HCT116 (cell line): ENCODE measurements around the gene PRKCD. TPM values are rescaled to one million over a fixed set of nuclear protein-coding genes. Genes with fewer than 3 reads are reported as not detected.

ENCODE experiments used
- ATAC-seq: fragments of 200-7000 bp; cut with Tn5 transposase; 2 replicates; pipeline ENCODE4 v1.9.1; 2020; ENCODE audit warnings: mild to moderate bottlenecking, moderate library complexity
- BruUV-seq: library from RNA; stranded (reverse); fragments of 400-500 nt; replicated peaks from 2 replicates; lab custom pipeline; 2021; lab: Mats Ljungman, UMichigan
- CTCF ChIA-PET: fragments of 300-600 bp; sonication (Branson Sonifier 250); formaldehyde crosslinking; loops from one replicate; lab custom pipeline; 2021; ENCODE audit warnings: antibody characterized with exemption; lab: Charles Lee
- POLR2A ChIA-PET: fragments of 300-600, 350-600 bp; sonication (Branson Sonifier 250); formaldehyde crosslinking; loops from one replicate; lab custom pipeline; 2021; ENCODE audit warnings: antibody characterized with exemption; lab: Charles Lee
- RAD21 ChIA-PET, 2 experiments: fragments of 300-600 bp; sonication (Branson Sonifier 250); formaldehyde crosslinking; loops; one replicate each; lab custom pipeline; 2023; ENCODE audit warnings: low total read pairs in 2 of 2; ENCODE audit not compliant: uncharacterized antibody in 2 of 2, unreplicated experiment in 2 of 2, low non-redundant PET in 1 of 2; lab: Charles Lee
- DNase-seq: peaks from one replicate; pipeline ENCODE4 v3.0.0-alpha.2; 2010; ENCODE audit warnings: low read depth, low spot score
- H2AFZ ChIP-seq: fragments of 200-600 bp; shearing (Covaris generic), sonication (generic); 2 replicates; pipeline ENCODE4 v1.6.1; 2017; ENCODE audit warnings: low read depth, mixed run types, mixed read lengths, antibody characterized with exemption, low read length; ENCODE audit not compliant: poor library complexity, severe bottlenecking
- H3K27ac ChIP-seq: 2 replicates; pipeline ENCODE4 v1.5.1; 2012; ENCODE audit warnings: low read depth, low read length
- H3K27me3 ChIP-seq: fragments of 200-600 bp; sonication (generic); 2 replicates; pipeline ENCODE4 v1.6.1; 2016; ENCODE audit warnings: mixed run types, low read length, mixed read lengths; ENCODE audit not compliant: insufficient read depth
- H3K36me3 ChIP-seq, 2 experiments: fragments of 200-500 bp in 1 of 2; fragments of 200-600 bp in 1 of 2; sonication (Bioruptor generic) in 1 of 2; sonication (generic) in 1 of 2; 2 replicates each; pipeline versions ENCODE4 v1.5.1 to v1.6.1; 2014 to 2016; ENCODE audit warnings: low read length in 2 of 2, inconsistent platforms in 1 of 2, mixed read lengths in 1 of 2, mixed run types in 1 of 2; ENCODE audit not compliant: insufficient read depth in 2 of 2, control insufficient read depth in 1 of 2
- H3K4me1 ChIP-seq, 2 experiments: fragments of 200-600 bp in 1 of 2; sonication (generic) in 1 of 2; 2 replicates each; pipeline versions ENCODE4 v1.5.1 to v1.6.1; 2012 to 2017; ENCODE audit warnings: low read length in 2 of 2, inconsistent platforms in 1 of 2, mild to moderate bottlenecking in 1 of 2, mixed read lengths in 1 of 2, mixed run types in 1 of 2, moderate library complexity in 1 of 2; ENCODE audit not compliant: insufficient read depth in 2 of 2, control insufficient read depth in 1 of 2
- H3K4me2 ChIP-seq: fragments of 200-600 bp; sonication (generic); 2 replicates; pipeline ENCODE4 v1.6.1; 2017; ENCODE audit warnings: mixed run types, low read length, mixed read lengths
- H3K4me3 ChIP-seq, 2 experiments: fragments of 200-600 bp in 1 of 2; sonication (generic) in 1 of 2; replicated peaks in 1 of 2; 2 replicates each; pipeline ENCODE4 v1.5.1; 2011 to 2016; ENCODE audit warnings: low read length in 2 of 2, control low read depth in 1 of 2, low read depth in 1 of 2, mild to moderate bottlenecking in 1 of 2, mixed read lengths in 1 of 2, mixed run types in 1 of 2
- H3K79me2 ChIP-seq: fragments of 200-600 bp; sonication (generic); 2 replicates; pipeline ENCODE4 v1.6.1; 2017; ENCODE audit warnings: mild to moderate bottlenecking, mixed run types, low read length, moderate library complexity, mixed read lengths; ENCODE audit not compliant: insufficient read depth
- H3K9ac ChIP-seq: fragments of 200-600 bp; sonication (generic); 2 replicates; pipeline ENCODE4 v1.6.1; 2016; ENCODE audit warnings: low read length, mixed read lengths
- H3K9me2 ChIP-seq: fragments of 200-600 bp; sonication (generic), shearing (Covaris generic); 2 replicates; pipeline ENCODE4 v1.6.1; 2017; ENCODE audit warnings: mixed run types, mild to moderate bottlenecking, moderate library complexity; ENCODE audit not compliant: insufficient read depth
- H3K9me3 ChIP-seq, 2 experiments: fragments of 200-500 bp in 1 of 2; fragments of 200-600 bp in 1 of 2; sonication (Bioruptor generic) in 1 of 2; sonication (generic) in 1 of 2; 2 replicates each; pipeline ENCODE4 v1.6.1; 2014 to 2017; ENCODE audit warnings: low read length in 2 of 2, mixed read lengths in 2 of 2, inconsistent platforms in 1 of 2, low read depth in 1 of 2, mild to moderate bottlenecking in 1 of 2, mixed run types in 1 of 2, moderate library complexity in 1 of 2; ENCODE audit not compliant: control insufficient read depth in 1 of 2, insufficient read depth in 1 of 2
- H4K20me1 ChIP-seq: fragments of 200-600 bp; sonication (generic), shearing (Covaris generic); 2 replicates; pipeline ENCODE4 v1.6.1; 2017; ENCODE audit warnings: mixed run types, mild to moderate bottlenecking, moderate library complexity; ENCODE audit not compliant: insufficient read depth
- CBX3 ChIP-seq: IDR thresholded peaks from 2 replicates; pipeline ENCODE4 v1.6.1; 2012; ENCODE audit warnings: low read depth
- EGR1 ChIP-seq: IDR thresholded peaks from 2 replicates; pipeline ENCODE4 v1.6.1; 2012; ENCODE audit warnings: low read depth
- ELF1 ChIP-seq: IDR thresholded peaks from 2 replicates; pipeline ENCODE4 v1.6.1; 2012; ENCODE audit warnings: low read depth, borderline replicate concordance
- EZH2 ChIP-seq: fragments of 200-600 bp; sonication (generic); IDR thresholded peaks from 2 replicates; pipeline ENCODE4 v1.6.1; 2017; ENCODE audit warnings: antibody characterized with exemption, mixed run types
- FOSL1 ChIP-seq: IDR thresholded peaks from 2 replicates; pipeline ENCODE4 v1.6.1; 2012; ENCODE audit warnings: low read depth
- RAD21 ChIP-seq: IDR thresholded peaks from 2 replicates; pipeline ENCODE4 v1.6.1; 2012; ENCODE audit warnings: low read depth, mild to moderate bottlenecking
- SIN3A ChIP-seq: IDR thresholded peaks from 2 replicates; pipeline ENCODE4 v1.6.1; 2012; ENCODE audit warnings: low read depth
- SP1 ChIP-seq: IDR thresholded peaks from 2 replicates; pipeline ENCODE4 v1.6.1; 2012; ENCODE audit warnings: low read depth
- ZFX ChIP-seq: fragments of 450-650 bp; IDR thresholded peaks from 2 replicates; pipeline ENCODE4 v1.6.1; 2017
- ZNF274 ChIP-seq: fragments of 200-500 bp; sonication (Bioruptor generic); IDR thresholded peaks from 2 replicates; pipeline ENCODE4 v1.6.1; 2014; ENCODE audit warnings: mild to moderate bottlenecking, low read depth, low read length, inconsistent platforms
- intact Hi-C: fragments of 100-400 bp; cut with micrococcal nuclease; formaldehyde crosslinking; loops from 2 replicates; pipeline ENCODE4 v1.10.0; 2022
- total RNA-seq: library from RNA; stranded (reverse); gene quantifications from one replicate; pipeline ENCODE4 v1.2.1, GENCODE V29; 2021; ENCODE audit not compliant: unreplicated experiment
- TF ChIP-seq, protein P1 (sequence below): IDR thresholded peaks from 2 replicates; pipeline ENCODE4 v1.6.1; 2012
- TF ChIP-seq, protein P2 (sequence below), 3 experiments: fragments of 200-600 bp in 1 of 3; sonication (generic) in 1 of 3; IDR thresholded peaks in 2 of 3; conservative IDR thresholded peaks in 1 of 3; 2 replicates each; pipeline ENCODE4 v1.5.1; 2012 to 2017; ENCODE audit warnings: low read depth in 2 of 3, low read length in 2 of 3, antibody characterized with exemption in 1 of 3, borderline replicate concordance in 1 of 3, control low read depth in 1 of 3, mild to moderate bottlenecking in 1 of 3, mixed read lengths in 1 of 3, mixed run types in 1 of 3, moderate library complexity in 1 of 3; ENCODE audit not compliant: insufficient read depth in 1 of 3

The PRKCD gene
- total RNA-seq, 1 experiment from 2014 or later: 34.4 TPM

DNA sequence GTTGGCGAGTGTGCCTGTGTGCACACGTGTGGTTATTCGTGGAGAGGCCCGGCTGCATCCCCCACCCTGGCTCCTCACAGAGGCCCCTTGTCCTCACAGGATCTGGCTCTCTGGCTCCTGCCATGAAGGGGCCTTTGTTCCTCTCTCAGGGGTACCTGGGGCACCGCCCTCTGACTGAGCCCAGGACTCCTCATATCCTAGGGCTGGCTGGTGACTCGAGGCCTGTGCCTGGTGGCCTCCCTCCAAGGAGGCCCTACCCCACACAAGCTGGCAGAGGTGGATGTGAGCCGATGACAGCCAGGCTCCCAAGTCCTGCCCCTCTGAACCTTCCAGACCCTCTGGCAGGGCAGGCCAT lies 10.0 kb downstream of the PRKCD start:
- H3K79me2 ChIP-seq: peaks cover 46% of the 10 kb centered on the region; the same call in 1 of the 2 replicates
- no peaks in the 10 kb centered on the region for H3K9me2 ChIP-seq
- peaks cover 0 to 3% of the 10 kb centered on the region in 2 experiments; a peak in 1 of 4 replicates for H3K36me3 ChIP-seq
- no peak for ATAC-seq
- RAD21 ChIA-PET: no interaction called here
- H4K20me1 ChIP-seq: no peaks in the 10 kb centered on the region
- BruUV-seq: no TSS peak
- intact Hi-C loops: no loop called here
- no peak overlapping the region for H3K27ac ChIP-seq
- H3K4me3 ChIP-seq: no peak overlapping the region
- no peak for DNase-seq
- POLR2A ChIA-PET: no interaction called here
- H3K9ac ChIP-seq: no peak overlapping the region
- CTCF ChIA-PET: interaction anchor here (1.3 kb wide), 1 partner anchor 25 kb away, joined by 4 read pairs; no protein-coding TSS in a partner anchor
- no peaks in the 10 kb centered on the region for H3K9me3 ChIP-seq
- TF ChIP-seq, protein P1, sequence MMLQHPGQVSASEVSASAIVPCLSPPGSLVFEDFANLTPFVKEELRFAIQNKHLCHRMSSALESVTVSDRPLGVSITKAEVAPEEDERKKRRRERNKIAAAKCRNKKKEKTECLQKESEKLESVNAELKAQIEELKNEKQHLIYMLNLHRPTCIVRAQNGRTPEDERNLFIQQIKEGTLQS: no peak
- TF ChIP-seq, protein P2, sequence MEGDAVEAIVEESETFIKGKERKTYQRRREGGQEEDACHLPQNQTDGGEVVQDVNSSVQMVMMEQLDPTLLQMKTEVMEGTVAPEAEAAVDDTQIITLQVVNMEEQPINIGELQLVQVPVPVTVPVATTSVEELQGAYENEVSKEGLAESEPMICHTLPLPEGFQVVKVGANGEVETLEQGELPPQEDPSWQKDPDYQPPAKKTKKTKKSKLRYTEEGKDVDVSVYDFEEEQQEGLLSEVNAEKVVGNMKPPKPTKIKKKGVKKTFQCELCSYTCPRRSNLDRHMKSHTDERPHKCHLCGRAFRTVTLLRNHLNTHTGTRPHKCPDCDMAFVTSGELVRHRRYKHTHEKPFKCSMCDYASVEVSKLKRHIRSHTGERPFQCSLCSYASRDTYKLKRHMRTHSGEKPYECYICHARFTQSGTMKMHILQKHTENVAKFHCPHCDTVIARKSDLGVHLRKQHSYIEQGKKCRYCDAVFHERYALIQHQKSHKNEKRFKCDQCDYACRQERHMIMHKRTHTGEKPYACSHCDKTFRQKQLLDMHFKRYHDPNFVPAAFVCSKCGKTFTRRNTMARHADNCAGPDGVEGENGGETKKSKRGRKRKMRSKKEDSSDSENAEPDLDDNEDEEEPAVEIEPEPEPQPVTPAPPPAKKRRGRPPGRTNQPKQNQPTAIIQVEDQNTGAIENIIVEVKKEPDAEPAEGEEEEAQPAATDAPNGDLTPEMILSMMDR (IDR thresholded peaks at IDR 0.05 in 2 of 3, conservative IDR thresholded peaks at IDR 0.05 in 1 of 3; ENCODE audit: borderline replicate concordance in 1 of 3, insufficient read depth in 1 of 3, low read depth in 2 of 3, low read length in 2 of 3): no peak
- no peak for TF ChIP-seq RAD21
- TF ChIP-seq SP1: no peak
- TF ChIP-seq CBX3: no peak
- TF ChIP-seq EZH2: no peak
- TF ChIP-seq ZNF274: no peak
- no peak for TF ChIP-seq EGR1
- no peak for TF ChIP-seq SIN3A
- TF ChIP-seq ZFX: no peak
- TF ChIP-seq FOSL1: no peak
- no peak for TF ChIP-seq ELF1
- H3K4me2 ChIP-seq: no peak overlapping the region
- H3K27me3 ChIP-seq: no peaks in the 10 kb centered on the region
- H3K4me1 ChIP-seq: peaks cover 0 to 8% of the 10 kb centered on the region in 2 experiments; a peak in 1 of 4 replicates
- H2AFZ ChIP-seq: no peak overlapping the region
